Caco-2 (cell line): ENCODE results near the gene SGCD. TPM values are rescaled to one million over a fixed set of nuclear protein-coding genes. Genes with fewer than 3 reads are reported as not detected.

Experiments used
- BruUV-seq: library from RNA; stranded (reverse); fragments of 400-500 nt; replicated peaks from 2 replicates; lab custom pipeline; 2021; lab: Mats Ljungman, UMichigan
- CTCF ChIA-PET: fragments of 300-600 bp; sonication (Branson Sonifier 250); formaldehyde crosslinking; loops from one replicate; lab custom pipeline; 2022; ENCODE audit warnings: antibody characterized with exemption; lab: Charles Lee
- POLR2A ChIA-PET: fragments of 300-600 bp; sonication (Branson Sonifier 250); formaldehyde crosslinking; loops from one replicate; lab custom pipeline; 2022; ENCODE audit warnings: antibody characterized with exemption; lab: Charles Lee
- DNase-seq, 2 experiments: peaks; one replicate each; pipeline versions ENCODE4 v3.0.0 to v3.0.0-alpha.2; 2020 to 2022
- H3K27me3 ChIP-seq: replicated peaks from 2 replicates; pipeline ENCODE4 v1.6.0; 2011; ENCODE audit warnings: low read length; ENCODE audit not compliant: control insufficient read depth, insufficient read depth
- H3K36me3 ChIP-seq: 2 replicates; pipeline ENCODE4 v1.5.1; 2011; ENCODE audit warnings: low read length; ENCODE audit not compliant: control insufficient read depth, insufficient read depth
- H3K4me1 ChIP-seq: fragments of 250-450 bp; sonication (Bioruptor Pico); 2 replicates; pipeline ENCODE4 v1.5.1; 2020; ENCODE audit warnings: mild to moderate bottlenecking
- H3K4me3 ChIP-seq: 2 replicates; pipeline ENCODE4 v1.5.1; 2011; ENCODE audit warnings: low read depth, mild to moderate bottlenecking, control low read depth, low read length
- H3K9me3 ChIP-seq: fragments of 250-450 bp; sonication (Bioruptor Pico); 2 replicates; pipeline ENCODE4 v1.5.1; 2020; ENCODE audit warnings: mild to moderate bottlenecking, moderate library complexity
- H3K27ac Mint-ChIP-seq: one replicate; pipeline ENCODE4 v1.8.0; 2022; ENCODE audit warnings: mixed read lengths; ENCODE audit not compliant: unreplicated experiment
- H3K27me3 Mint-ChIP-seq: one replicate; pipeline ENCODE4 v1.8.0; 2022; ENCODE audit warnings: mixed read lengths; ENCODE audit not compliant: insufficient read depth, unreplicated experiment
- H3K36me3 Mint-ChIP-seq: one replicate; pipeline ENCODE4 v1.8.0; 2022; ENCODE audit warnings: mild to moderate bottlenecking, mixed read lengths; ENCODE audit not compliant: insufficient read depth, unreplicated experiment
- H3K4me1 Mint-ChIP-seq: one replicate; pipeline ENCODE4 v1.8.0; 2022; ENCODE audit warnings: low read depth, mixed read lengths; ENCODE audit not compliant: unreplicated experiment
- H3K4me3 Mint-ChIP-seq: one replicate; pipeline ENCODE4 v1.8.0; 2022; ENCODE audit warnings: mild to moderate bottlenecking, moderate library complexity, mixed read lengths; ENCODE audit not compliant: unreplicated experiment
- H3K9me3 Mint-ChIP-seq: one replicate; pipeline ENCODE4 v1.8.0; 2022; ENCODE audit warnings: mixed read lengths; ENCODE audit not compliant: unreplicated experiment
- intact Hi-C: fragments of 100-400 bp; cut with micrococcal nuclease; formaldehyde crosslinking; loops from one replicate; pipeline ENCODE4 v1.10.0; 2022; ENCODE audit not compliant: unreplicated experiment
- total RNA-seq: library from RNA; stranded (reverse); gene quantifications from 2 replicates; pipeline ENCODE4 v1.2.3, GENCODE V29; 2022
- TF ChIP-seq, protein P1 (sequence below), 2 experiments: fragments of 200-600 bp in 1 of 2; IDR thresholded peaks; 1 replicate in 1 of 2; 2 replicates in 1 of 2; pipeline versions ENCODE4 v1.5.1 to v1.8.0; 2011 to 2022; ENCODE audit warnings: antibody characterized with exemption in 1 of 2, control low read depth in 1 of 2, inconsistent platforms in 1 of 2, low read depth in 1 of 2, low read length in 1 of 2, mild to moderate bottlenecking in 1 of 2, moderate library complexity in 1 of 2; ENCODE audit not compliant: insufficient read depth in 1 of 2, severe bottlenecking in 1 of 2, unreplicated experiment in 1 of 2

The SGCD gene
- total RNA-seq, 1 experiment from 2014 or later = 0.20 TPM

DNA sequence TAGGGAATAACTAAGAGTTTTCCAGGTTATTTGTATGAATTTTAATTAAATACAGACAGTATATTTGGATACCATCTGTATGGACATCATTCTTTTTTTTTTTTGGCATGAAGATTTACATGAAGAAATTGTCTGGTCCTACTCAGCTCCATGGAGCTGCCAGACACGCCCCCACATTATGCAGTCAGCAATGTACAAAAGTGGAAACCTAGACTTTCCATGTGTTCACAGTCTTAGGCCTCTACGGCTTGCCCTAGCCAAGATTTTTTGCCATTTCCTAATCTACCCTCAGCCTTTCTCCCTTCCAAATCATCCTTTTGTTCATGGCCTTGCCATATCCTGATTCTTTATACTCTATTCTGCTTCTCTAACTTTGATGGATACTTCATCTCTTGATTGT is 207.1 kb downstream of the SGCD start:
- Histone ChIP-seq H3K4me1 (no peaks in the 10 kb centered on the region), H3K9me3 (no peaks in the 10 kb centered on the region), H3K27me3 (no peaks in the 10 kb centered on the region), H3K36me3 (no peaks in the 10 kb centered on the region), H3K4me3 (no peak overlapping the region)
- H3K9me3 Mint-ChIP-seq = peaks cover 10% of the 10 kb centered on the region
- ChIA-PET POLR2A (interaction anchor here (0.6 kb wide), 1 partner anchor 231 kb away, joined by 3 read pairs; no protein-coding TSS in a partner anchor), CTCF (no interaction called here)
- intact Hi-C loops = no loop called here
- H3K27me3 Mint-ChIP-seq = no peaks in the 10 kb centered on the region
- H3K4me1 Mint-ChIP-seq = no peaks in the 10 kb centered on the region
- no peak overlapping the region for H3K27ac Mint-ChIP-seq
- no peak overlapping the region for H3K4me3 Mint-ChIP-seq
- H3K36me3 Mint-ChIP-seq = no peaks in the 10 kb centered on the region
- TF ChIP-seq, protein P1, sequence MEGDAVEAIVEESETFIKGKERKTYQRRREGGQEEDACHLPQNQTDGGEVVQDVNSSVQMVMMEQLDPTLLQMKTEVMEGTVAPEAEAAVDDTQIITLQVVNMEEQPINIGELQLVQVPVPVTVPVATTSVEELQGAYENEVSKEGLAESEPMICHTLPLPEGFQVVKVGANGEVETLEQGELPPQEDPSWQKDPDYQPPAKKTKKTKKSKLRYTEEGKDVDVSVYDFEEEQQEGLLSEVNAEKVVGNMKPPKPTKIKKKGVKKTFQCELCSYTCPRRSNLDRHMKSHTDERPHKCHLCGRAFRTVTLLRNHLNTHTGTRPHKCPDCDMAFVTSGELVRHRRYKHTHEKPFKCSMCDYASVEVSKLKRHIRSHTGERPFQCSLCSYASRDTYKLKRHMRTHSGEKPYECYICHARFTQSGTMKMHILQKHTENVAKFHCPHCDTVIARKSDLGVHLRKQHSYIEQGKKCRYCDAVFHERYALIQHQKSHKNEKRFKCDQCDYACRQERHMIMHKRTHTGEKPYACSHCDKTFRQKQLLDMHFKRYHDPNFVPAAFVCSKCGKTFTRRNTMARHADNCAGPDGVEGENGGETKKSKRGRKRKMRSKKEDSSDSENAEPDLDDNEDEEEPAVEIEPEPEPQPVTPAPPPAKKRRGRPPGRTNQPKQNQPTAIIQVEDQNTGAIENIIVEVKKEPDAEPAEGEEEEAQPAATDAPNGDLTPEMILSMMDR (IDR thresholded peaks at IDR 0.05; ENCODE audit: insufficient read depth in 1 of 2, low read depth in 1 of 2, low read length in 1 of 2, severe bottlenecking in 1 of 2, unreplicated experiment in 1 of 2) = no peak
- DNase-seq = no peak
- no TSS peak for BruUV-seq

DNA sequence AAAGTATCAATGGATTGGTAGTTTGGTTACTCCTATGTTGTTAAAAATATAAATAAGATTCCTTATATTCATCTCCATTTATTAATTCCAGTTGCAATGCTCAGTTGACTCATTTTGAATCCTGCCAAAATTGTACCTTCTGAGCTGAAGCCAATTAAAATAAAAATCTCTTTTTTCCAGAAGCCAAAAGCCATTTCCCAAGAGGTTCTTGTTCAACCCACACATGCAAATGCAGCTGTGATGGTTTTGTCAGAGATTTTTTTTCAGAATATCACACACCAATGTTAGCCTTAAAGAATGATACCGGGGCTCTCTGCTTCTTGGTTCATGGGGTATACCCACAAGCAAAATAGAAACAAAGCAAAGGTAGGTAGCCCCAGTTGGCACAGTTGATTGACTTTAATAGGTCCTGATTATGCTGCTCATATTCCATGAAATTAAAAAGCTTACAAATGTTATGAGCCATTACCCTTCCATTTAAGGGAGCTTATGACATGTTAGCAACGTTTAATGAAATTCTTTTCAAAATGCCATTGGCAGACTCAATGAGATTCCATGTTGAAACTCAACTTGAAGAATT is 208.0 kb downstream of the SGCD start:
- no TSS peak for BruUV-seq
- POLR2A ChIA-PET = no interaction called here
- CTCF ChIA-PET = no interaction called here

DNA sequence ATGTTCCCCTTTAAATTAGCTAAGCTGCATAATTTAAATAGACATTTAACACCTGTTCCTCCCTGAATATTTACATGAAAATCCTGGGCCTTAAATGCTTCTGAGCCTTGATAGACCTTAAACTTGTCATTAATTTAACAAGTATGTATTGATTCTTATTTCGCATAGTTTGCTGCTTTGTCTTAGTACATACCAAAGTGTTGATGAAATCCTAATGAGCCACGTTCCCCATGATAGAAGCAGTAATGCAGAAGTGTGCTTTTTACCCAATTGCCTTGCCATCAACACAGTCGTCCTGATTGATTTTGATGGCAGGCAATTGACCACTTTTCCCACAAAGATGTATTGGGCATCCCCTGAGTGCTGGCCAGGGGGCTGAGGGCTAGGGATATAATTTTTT is 213.5 kb downstream of the SGCD start:
- Mint-ChIP-seq H3K4me1 (no peaks in the 10 kb centered on the region), H3K4me3 (no peak overlapping the region), H3K9me3 (no peaks in the 10 kb centered on the region), H3K27me3 (peaks cover 4% of the 10 kb centered on the region), H3K27ac (no peak overlapping the region), H3K36me3 (no peaks in the 10 kb centered on the region)
- Histone ChIP-seq H3K4me1 (no peaks in the 10 kb centered on the region), H3K9me3 (no peaks in the 10 kb centered on the region), H3K36me3 (no peaks in the 10 kb centered on the region), H3K27me3 (no peaks in the 10 kb centered on the region), H3K4me3 (no peak overlapping the region)
- CTCF ChIA-PET = no interaction called here
- POLR2A ChIA-PET = no interaction called here
- TF ChIP-seq, protein P1 (IDR thresholded peaks at IDR 0.05; ENCODE audit: insufficient read depth in 1 of 2, low read depth in 1 of 2, low read length in 1 of 2, severe bottlenecking in 1 of 2, unreplicated experiment in 1 of 2) = no peak
- no TSS peak for BruUV-seq
- intact Hi-C loops = no loop called here
- no peak for DNase-seq

More for the DNA sequence above, 208.0 kb downstream of the SGCD start:
- Histone ChIP-seq H3K4me1 (no peaks in the 10 kb centered on the region), H3K36me3 (no peaks in the 10 kb centered on the region), H3K4me3 (no peak overlapping the region), H3K27me3 (no peaks in the 10 kb centered on the region), H3K9me3 (no peaks in the 10 kb centered on the region)
- DNase-seq = no peak
- no peaks in the 10 kb centered on the region for H3K27me3 Mint-ChIP-seq
- no peaks in the 10 kb centered on the region for H3K4me1 Mint-ChIP-seq
- H3K36me3 Mint-ChIP-seq = no peaks in the 10 kb centered on the region
- TF ChIP-seq, protein P1 (IDR thresholded peaks at IDR 0.05; ENCODE audit: insufficient read depth in 1 of 2, low read depth in 1 of 2, low read length in 1 of 2, severe bottlenecking in 1 of 2, unreplicated experiment in 1 of 2) = no peak
- no peak overlapping the region for H3K27ac Mint-ChIP-seq
- H3K9me3 Mint-ChIP-seq = peaks cover 3% of the 10 kb centered on the region
- intact Hi-C loops = no loop called here
- no peak overlapping the region for H3K4me3 Mint-ChIP-seq
